ENCODE data around the gene PODNL1. TPM values are rescaled to one million over a fixed set of nuclear protein-coding genes. Genes with fewer than 3 reads are reported as not detected.

PODNL1 gene
- total and polyA plus RNA-seq, 10 of the 15 experiments (the other 5 are each of a cell fraction or from before 2014, with no cell fraction given): 0.04 to 0.44 TPM; not detected in 8

- Histone ChIP-seq H3K4me2 (ENCODE audit: control insufficient read depth, insufficient read depth) (no peak overlapping the region), H3K4me3 (no peak overlapping the region), H3K27me3 (replicated peaks in 1 of 2; ENCODE audit: control insufficient read depth in 2 of 2, insufficient read depth in 2 of 2, low read length in 1 of 2) (no peaks in the 10 kb centered on the region; a peak in 1 of 4 replicates), H3K4me1 (ENCODE audit: control insufficient read depth, insufficient read depth, low read length) (no peaks in the 10 kb centered on the region), H3K36me3 (ENCODE audit: control insufficient read depth in 2 of 2, insufficient read depth in 2 of 2, low read length in 1 of 2) (no peaks in the 10 kb centered on the region), H3K27ac (ENCODE audit: control insufficient read depth, insufficient read depth) (no peak overlapping the region), H3K9ac (ENCODE audit: control insufficient read depth, insufficient read depth, low read length) (no peak overlapping the region), H2AFZ (ENCODE audit: control insufficient read depth, low read depth, low read length) (no peak overlapping the region), H3K79me2 (ENCODE audit: control insufficient read depth, insufficient read depth, low read length) (no peaks in the 10 kb centered on the region), H4K20me1 (ENCODE audit: control insufficient read depth, insufficient read depth) (no peaks in the 10 kb centered on the region), H3K9me3 (replicated peaks; ENCODE audit: control insufficient read depth, insufficient read depth, low read length) (no peaks in the 10 kb centered on the region)
- no TSS peak for BruUV-seq (replicated peaks)
- intact Hi-C loops (cut with micrococcal nuclease; ENCODE audit: unreplicated experiment): no loop called here
- DNase-seq (ENCODE audit: low read depth, low spot score) (no peak), ATAC-seq (no peak), FAIRE-seq (no peak)
- ChIA-PET SMC1A (ENCODE audit: uncharacterized antibody, unreplicated experiment) (no interaction called here), CTCF (interaction anchor here (1.0 to 1.1 kb wide), 3 partner anchors 106 to 125 kb away, joined by 3 to 4 read pairs (median 4); no protein-coding TSS in a partner anchor), POLR2A (no interaction called here), RAD21 (ENCODE audit: unreplicated experiment) (interaction anchor here (1.0 kb wide), 1 partner anchor 18 kb away, joined by 3 read pairs; the partner anchor contains the start of gene DCAF15)
- in situ Hi-C loops (cut with MboI): no loop called here
- 65% methylated on average over 2 of the region's 2 CpGs for WGBS (ENCODE audit: insufficient coverage, insufficient replicate concordance, low lambda C conversion rate, missing lambda C conversion rate)
- no peak for TF ChIP-seq EED (IDR thresholded peaks at IDR 0.05; ENCODE audit: low read depth)
- no peak for TF ChIP-seq SMARCA5 (IDR thresholded peaks at IDR 0.05)
- peak; percentile 91 for TF ChIP-seq BCL3 (IDR thresholded peaks at IDR 0.05; ENCODE audit: borderline replicate concordance, insufficient read depth, low read depth, low read length, poor library complexity, severe bottlenecking)
- no peak for TF ChIP-seq ZZZ3 (IDR thresholded peaks at IDR 0.05; ENCODE audit: control insufficient read depth, insufficient read length, low read depth)
- TF ChIP-seq CHD2 (IDR thresholded peaks at IDR 0.05; ENCODE audit: borderline replicate concordance, low read depth, low read length): no peak
- TF ChIP-seq ZBTB11 (CRISPR knock-in tag; IDR thresholded peaks at IDR 0.05): no peak
- no peak for TF ChIP-seq IKZF2 (IDR thresholded peaks at IDR 0.05)
- TF ChIP-seq SIN3A (IDR thresholded peaks at IDR 0.05; ENCODE audit: low read depth, low read length): no peak
- TF ChIP-seq PBX3 (IDR thresholded peaks at IDR 0.05; ENCODE audit: insufficient replicate concordance, low read depth, low read length): peak; percentile 18
- TF ChIP-seq SPI1 (IDR thresholded peaks at IDR 0.05; ENCODE audit: borderline replicate concordance, insufficient read depth, low read depth, low read length): no peak
- no peak for TF ChIP-seq E4F1 (IDR thresholded peaks at IDR 0.05; ENCODE audit: borderline replicate concordance, partially characterized antibody)
These were observed 3.5 kb downstream of the PODNL1 start for GRCh38 chr19:13934785-13935109.
